Peyer's patch (tissue), 4 donors: ENCODE measurements around the gene DPH7.

Source experiments
- POLR2A ChIP-seq, 2 donors: fragments of 450-650 bp; IDR thresholded peaks; one replicate each; pipeline ENCODE4 v1.5.1; 2017; ENCODE audit warnings: antibody characterized with exemption in 2 of 2, mild to moderate bottlenecking in 2 of 2, moderate library complexity in 2 of 2
- TF ChIP-seq, protein P1 (sequence below), 6 experiments: fragments of 450-650 bp in 4 of 6; fragments of 200-600 bp in 2 of 6; sonication (generic) in 1 of 6; IDR thresholded peaks; one replicate each; pipeline ENCODE4 v1.5.1; 2017 to 2019; ENCODE audit warnings: antibody characterized with exemption in 6 of 6, mild to moderate bottlenecking in 3 of 6, moderate library complexity in 1 of 6

DNA sequence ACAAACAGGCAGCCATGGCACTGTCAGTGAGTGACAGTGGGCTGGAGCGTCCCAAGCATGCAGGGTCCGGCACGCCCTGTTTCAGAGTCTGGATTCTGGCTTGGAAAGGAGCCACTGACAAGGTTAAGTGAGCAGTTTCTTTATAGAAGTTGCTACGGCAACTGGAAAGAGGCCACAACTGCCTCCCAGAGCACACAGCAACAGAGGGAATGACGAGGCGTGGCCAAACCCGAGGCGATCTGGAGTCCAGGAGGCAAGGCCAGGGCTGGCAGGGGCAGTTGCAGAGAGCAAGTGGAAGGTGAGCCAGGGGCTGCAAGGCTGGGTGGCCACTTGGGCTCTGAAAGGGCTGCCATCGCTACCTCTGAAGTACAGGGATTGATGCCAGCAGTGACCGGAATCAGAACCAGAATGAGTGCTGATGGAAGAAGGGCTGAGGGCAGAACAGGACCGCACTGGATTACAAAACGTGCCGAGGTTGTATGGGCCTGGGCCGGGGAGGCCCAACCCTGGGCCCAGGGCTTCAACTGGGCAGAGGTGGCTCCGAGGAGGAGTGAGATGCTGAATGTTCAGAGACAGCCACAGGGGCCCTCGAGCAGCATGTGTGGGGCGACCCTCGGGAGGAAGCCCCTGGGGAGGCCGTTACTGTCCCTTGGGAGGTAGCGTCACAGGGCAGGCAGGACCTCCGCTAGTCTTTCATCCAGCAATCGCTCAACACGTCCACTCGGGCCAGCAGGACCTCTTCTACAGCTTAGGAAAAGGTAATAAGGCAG, 22.5 kb downstream of the DPH7 start:
- TF ChIP-seq, protein P1, sequence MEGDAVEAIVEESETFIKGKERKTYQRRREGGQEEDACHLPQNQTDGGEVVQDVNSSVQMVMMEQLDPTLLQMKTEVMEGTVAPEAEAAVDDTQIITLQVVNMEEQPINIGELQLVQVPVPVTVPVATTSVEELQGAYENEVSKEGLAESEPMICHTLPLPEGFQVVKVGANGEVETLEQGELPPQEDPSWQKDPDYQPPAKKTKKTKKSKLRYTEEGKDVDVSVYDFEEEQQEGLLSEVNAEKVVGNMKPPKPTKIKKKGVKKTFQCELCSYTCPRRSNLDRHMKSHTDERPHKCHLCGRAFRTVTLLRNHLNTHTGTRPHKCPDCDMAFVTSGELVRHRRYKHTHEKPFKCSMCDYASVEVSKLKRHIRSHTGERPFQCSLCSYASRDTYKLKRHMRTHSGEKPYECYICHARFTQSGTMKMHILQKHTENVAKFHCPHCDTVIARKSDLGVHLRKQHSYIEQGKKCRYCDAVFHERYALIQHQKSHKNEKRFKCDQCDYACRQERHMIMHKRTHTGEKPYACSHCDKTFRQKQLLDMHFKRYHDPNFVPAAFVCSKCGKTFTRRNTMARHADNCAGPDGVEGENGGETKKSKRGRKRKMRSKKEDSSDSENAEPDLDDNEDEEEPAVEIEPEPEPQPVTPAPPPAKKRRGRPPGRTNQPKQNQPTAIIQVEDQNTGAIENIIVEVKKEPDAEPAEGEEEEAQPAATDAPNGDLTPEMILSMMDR (IDR thresholded peaks at IDR 0.05), result no peak
- TF ChIP-seq POLR2A (IDR thresholded peaks at IDR 0.05), result no peak
